SHP77 treated with DMSO at 0.1 percent for 48 hours (cell line): ENCODE data around the gene RNASE8.

Experiments
- DNase-seq: peaks from one replicate; lab custom pipeline; 2025; lab: John Stamatoyannopoulos, UW

RNASE8 gene

GRCh38 chr14:21072781-21073339 lies 15.2 kb downstream of the RNASE8 start:
- DNase-seq: no peak

GRCh38 chr14:21073921-21074320 lies 16.3 kb downstream of the RNASE8 start:
- no peak for DNase-seq

- DNase-seq: no peak
Observed at GRCh38 chr14:21074398-21075272, 17.0 kb downstream of the RNASE8 start.

DNA sequence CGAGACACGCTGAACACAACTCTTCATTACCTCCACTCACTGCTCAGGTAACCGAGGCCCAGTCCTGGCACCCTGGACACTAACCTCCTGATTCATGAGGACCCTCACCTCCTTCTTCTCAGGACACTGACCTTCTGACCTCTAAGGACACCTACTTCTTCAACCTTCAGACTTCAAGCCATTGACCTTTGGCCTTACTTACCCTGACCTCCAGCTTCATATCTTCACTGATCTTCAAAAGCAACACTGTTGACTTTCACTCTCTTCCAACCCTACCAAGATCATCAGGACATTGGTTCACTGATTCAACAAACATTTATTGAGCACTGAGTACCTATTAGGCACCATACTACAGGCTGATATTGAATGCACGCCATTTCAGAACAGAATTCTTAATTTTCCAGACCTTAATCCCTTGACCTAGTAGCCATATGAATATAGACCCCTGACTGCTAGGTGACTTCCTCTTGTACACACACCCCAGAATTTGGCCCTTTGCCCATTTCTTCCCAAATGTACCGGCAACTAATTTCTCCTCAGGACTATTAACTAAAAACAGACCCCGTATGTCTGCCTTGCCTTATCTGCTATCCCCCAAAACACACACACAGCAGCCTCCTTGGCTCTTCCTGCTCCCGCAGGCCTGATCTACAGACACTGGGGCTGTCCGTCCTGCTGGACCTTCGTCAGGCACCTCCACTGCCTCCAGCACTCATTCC lies 18.3 kb downstream of the RNASE8 start:
- DNase-seq: no peak

DNA sequence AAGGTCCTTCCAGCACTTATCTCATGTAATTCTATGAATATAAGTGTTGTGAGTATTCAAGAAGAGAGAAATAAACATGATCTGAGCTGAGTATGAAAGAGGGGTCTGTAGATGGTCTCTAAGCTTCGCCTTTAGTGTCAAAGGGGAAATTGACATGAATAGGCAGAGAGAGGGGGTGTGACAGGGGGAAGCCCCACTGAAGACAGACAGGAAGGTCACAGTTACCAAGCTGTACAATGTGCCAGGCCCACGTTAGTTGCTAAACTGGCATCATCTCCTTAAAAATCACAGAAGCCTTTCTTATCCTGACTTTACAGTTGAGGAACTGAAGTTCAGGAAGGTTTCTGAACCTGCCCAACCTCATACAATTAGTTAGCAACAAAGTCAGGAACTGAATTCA lies 20.1 kb downstream of the RNASE8 start:
- no peak for DNase-seq

DNA sequence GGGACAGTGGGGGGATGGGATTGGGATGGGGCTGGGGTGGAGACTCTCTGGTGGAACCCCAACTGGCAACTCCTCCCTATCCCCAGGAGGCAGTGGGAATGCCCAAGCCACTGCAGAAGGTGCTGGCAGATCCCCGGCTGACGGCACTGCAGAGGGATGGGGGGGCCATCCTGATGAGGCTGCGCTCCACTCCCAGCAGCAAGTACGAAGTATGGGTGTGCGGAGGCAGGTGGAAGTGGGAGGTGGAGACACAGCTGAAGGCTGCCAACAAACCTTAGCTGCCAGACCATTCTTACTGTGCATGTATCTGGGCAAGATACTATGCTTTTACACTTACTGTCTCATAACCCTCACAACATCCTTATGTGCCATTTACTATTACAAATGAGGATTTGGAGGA lies 20.7 kb downstream of the RNASE8 start:
- no peak for DNase-seq

GRCh38 chr14:21078726-21079125 lies 21.1 kb downstream of the RNASE8 start:
- DNase-seq: no peak

DNA sequence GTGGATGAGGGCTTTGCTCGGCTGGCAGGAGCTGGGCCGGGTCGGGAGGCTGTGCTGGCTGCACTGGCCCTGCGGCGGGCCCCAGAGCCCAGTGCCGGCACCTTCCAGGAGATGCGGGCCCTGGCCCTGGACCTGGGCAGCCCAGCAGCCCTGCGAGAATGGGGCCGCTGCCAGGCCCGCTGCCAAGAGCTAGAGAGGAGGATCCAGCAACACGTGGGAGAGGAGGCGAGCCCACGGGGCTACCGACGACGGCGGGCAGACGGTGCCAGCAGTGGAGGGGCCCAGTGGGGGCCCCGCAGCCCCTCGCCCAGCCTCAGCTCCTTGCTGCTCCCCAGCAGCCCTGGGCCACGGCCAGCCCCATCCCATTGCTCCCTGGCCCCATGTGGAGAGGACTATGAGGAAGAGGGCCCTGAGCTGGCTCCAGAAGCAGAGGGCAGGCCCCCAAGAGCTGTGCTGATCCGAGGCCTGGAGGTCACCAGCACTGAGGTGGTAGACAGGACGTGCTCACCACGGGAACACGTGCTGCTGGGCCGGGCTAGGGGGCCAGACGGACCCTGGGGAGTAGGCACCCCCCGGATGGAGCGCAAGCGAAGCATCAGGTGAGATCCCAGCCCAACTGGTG lies 24.0 kb downstream of the RNASE8 start:
- no peak for DNase-seq

- DNase-seq: no peak
Observed at GRCh38 chr14:21083565-21084325, 26.1 kb downstream of the RNASE8 start.

DNA sequence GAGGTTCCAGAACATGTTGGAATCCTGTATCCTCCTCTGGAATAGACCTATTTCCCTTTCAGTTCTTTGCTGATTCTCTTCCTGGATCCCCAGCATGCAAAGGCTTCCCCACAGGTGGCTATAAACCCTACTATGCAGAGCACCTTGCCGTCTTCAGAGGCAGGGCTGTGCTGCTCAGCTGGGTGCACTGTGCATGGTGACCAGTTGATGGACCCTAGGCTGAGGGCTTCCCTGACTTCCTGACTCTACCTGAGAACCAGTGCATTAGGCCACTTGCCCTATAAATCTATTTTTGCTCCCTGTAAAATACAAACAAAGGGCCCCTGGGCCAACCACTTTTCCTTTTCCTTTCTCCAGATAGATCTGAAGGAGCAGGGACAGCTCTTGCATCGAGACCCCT lies 26.8 kb downstream of the RNASE8 start:
- DNase-seq: no peak

- no peak for DNase-seq
Observed at GRCh38 chr14:21084998-21085853, 27.6 kb downstream of the RNASE8 start.

DNA sequence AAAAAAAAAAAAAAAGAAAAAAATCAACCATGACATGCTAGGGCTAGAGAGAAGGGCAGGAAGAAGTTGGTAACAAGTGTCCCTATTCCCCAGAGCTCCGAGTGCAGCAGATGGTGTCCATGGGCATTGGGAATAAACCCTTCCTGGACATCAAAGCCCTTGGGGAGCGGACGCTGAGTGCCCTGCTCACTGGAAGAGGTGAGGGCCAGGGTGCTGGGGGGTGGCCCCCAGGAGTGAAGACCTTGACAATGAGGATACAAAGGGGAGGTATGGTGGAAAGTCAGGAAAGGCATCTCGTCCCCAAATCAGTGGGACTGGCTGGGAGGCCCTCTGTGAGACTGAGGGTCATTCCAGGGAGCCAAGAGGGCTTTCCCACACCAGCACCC lies 29.3 kb downstream of the RNASE8 start:
- no peak for DNase-seq

DNA sequence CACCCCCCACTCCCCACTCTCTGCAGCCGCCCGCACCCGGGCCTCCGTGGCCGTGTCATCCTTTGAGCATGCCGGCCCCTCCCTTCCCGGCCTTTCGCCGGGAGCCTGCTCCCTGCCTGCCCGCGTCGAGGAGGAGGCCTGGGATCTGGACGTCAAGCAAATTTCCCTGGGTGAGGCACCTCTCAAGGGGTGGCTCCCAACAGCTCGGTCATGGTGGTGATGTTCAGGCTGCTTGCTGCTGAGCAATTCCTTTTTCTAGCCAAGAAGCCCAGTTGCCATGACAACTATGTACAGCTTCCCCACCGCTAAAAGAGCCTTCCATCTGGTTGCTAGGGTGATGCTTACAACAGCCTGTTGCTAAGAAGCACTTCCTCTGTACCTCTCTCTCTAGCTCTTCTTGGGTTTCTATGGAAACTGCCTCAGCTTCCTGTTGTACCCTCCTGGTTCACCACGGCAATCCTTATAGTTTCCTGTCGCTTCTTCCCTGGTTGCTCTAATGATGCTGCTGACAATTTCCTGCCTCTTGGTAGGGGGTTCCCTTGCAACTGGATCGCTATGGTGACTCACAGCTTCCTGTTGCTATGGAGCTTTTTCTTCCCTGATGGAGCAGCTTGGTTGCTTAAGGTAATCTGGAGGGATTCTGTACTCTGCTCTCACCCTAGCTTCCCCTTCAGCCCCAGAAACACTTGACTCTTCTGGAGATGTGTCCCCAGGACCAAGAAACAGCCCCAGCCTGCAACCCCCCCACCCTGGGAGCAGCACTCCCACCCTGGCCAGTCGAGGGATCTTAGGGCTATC lies 29.9 kb downstream of the RNASE8 start:
- no peak for DNase-seq

GRCh38 chr14:21088687-21089086 lies 31.1 kb downstream of the RNASE8 start:
- DNase-seq: no peak

GRCh38 chr14:21089271-21089670 lies 31.6 kb downstream of the RNASE8 start:
- DNase-seq: no peak

DNA sequence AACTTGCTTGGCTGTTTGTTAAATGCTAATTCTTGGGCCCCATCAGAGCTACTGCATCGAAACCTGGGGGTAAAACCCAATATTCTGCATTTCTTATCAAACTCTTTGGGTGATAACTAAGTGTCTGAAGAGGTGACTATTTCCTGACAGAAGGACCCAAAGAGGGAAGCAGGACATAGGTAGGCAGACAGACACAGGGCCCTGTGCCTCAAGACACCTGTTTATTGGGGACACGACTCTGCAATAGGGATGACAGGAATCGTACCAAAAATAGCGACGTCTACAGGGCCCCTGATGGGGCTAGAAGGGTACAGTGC lies 32.2 kb downstream of the RNASE8 start:
- DNase-seq: no peak

- DNase-seq: no peak
Observed at GRCh38 chr14:21090194-21090939, 32.7 kb downstream of the RNASE8 start.

DNA sequence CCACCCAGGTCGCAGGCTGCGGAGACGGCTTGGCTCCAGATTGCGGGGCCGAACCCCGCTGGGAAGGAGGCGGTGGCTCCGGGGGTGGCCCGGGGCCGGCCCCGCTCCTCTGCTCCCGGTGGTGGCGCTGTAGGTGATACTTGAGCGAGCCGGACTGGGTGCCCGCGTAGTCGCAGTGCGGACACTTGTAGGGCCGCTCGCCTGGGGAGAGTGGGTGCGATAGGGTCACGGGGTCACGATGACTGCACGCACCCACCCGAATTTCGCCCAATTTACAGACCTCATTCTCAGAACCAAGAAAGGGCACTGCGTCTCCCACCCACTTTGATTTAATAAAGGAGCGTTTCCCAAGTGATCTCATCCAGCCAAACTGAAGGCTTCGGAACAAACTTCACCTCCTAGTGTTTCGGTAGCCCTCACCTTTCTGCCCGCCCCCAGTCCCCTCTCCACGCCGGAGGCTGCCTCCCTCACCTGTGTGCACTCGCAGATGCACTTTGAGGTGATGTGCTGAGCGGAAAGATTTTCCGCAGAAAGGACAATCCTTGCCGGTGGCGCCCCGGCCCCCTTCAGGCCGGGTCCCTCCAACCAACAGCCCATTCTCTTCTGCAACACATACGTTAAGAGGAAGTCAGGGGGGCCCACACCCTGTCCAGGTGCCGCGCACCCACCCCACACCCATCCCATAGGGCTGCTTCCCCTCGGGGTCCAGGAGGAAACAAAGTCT lies 33.5 kb downstream of the RNASE8 start:
- no peak for DNase-seq

GRCh38 chr14:21091821-21092272 lies 34.2 kb downstream of the RNASE8 start:
- no peak for DNase-seq
